NT2/D1 (cell line): ENCODE data around the gene NABP1.

Experiments used
- SUZ12 ChIP-seq: IDR thresholded peaks from 2 replicates; pipeline ENCODE4 v1.6.1; 2011; ENCODE audit not compliant: insufficient read length, insufficient read depth; ENCODE audit errors: extremely low read depth
- YY1 ChIP-seq: IDR thresholded peaks from 2 replicates; pipeline ENCODE4 v1.6.1; 2011; ENCODE audit not compliant: insufficient read length, insufficient read depth
- ZNF274 ChIP-seq: IDR thresholded peaks from 2 replicates; pipeline ENCODE4 v1.6.1; 2011; ENCODE audit warnings: mild to moderate bottlenecking, low read depth, low read length

DNA sequence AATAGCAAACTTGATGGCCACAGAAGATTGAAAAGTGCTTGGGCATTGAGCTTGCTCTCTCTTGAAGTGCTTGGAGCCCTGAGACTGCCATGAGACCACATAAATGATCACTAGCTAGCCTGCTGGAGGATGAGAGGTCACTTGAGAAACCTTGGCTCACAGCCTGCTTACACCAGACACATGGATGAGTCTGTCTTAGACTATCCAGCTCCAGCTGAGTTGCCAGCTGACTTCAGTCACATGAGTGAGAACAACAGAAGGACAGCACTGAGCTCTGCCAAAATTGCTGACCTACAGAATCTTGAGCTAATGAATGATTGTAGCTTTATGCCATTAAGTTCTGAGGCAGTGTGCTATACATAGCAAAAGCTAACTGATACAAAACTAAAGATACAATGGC, 18.1 kb downstream of the NABP1 start:
- TF ChIP-seq YY1 (no peak), ZNF274 (no peak), SUZ12 (no peak)
